Left lung (tissue), 10 donors: ENCODE measurements around the gene ZBTB8A. TPM values are rescaled to one million over a fixed set of nuclear protein-coding genes. Genes with fewer than 3 reads are reported as not detected.

Experiments used
- ATAC-seq: fragments of 200-7000 bp; cut with Tn5 transposase; one replicate; pipeline ENCODE4 v1.9.1; 2020; ENCODE audit warnings: moderate library complexity
- DNase-seq, 4 donors: peaks; one replicate each; pipeline ENCODE4 v3.0.0-alpha.2; 2013 to 2020
- H3K27ac ChIP-seq, 2 donors: fragments of 200-600 bp; sonication (generic) in 1 of 2; one replicate each; pipeline versions ENCODE4 v1.5.0 to v1.8.0; 2020 to 2021
- H3K27me3 ChIP-seq, 2 donors: fragments of 200-600 bp; sonication (generic) in 1 of 2; one replicate each; pipeline versions ENCODE4 v1.5.0 to v1.8.0; 2020 to 2021
- H3K36me3 ChIP-seq, 2 donors: fragments of 200-600 bp; sonication (generic) in 1 of 2; one replicate each; pipeline versions ENCODE4 v1.5.0 to v1.8.0; 2020 to 2021
- H3K4me1 ChIP-seq, 2 donors: fragments of 200-600 bp; one replicate each; pipeline ENCODE4 v1.8.0; 2021
- H3K4me3 ChIP-seq, 2 donors: fragments of 200-600 bp; sonication (generic) in 1 of 2; one replicate each; pipeline versions ENCODE4 v1.5.0 to v1.8.0; 2020 to 2021; ENCODE audit warnings: mild to moderate bottlenecking in 1 of 2
- H3K9me3 ChIP-seq, 2 donors: fragments of 200-600 bp; sonication (generic) in 1 of 2; one replicate each; pipeline versions ENCODE4 v1.5.0 to v1.8.0; 2020 to 2021
- intact Hi-C, 2 donors: fragments of 100-400 bp; cut with DNase I; formaldehyde crosslinking; loops; one replicate each; pipeline versions ENCODE4 v1.11.2 to v1.14.2; 2022
- polyA plus RNA-seq, 6 donors: library from polyadenylated mRNA; unstranded; fragments of 120-200 nt; gene quantifications; one replicate each; pipeline ENCODE4 v1.2.1, GENCODE V29; 2013; ENCODE audit not compliant: insufficient read length in 6 of 6
- total RNA-seq, 2 donors: library from RNA; stranded (reverse); fragmentation: NEBNext Ultra II Directional; extraction: Animal tissue kit (Norgen Biotek cat#: 25700); gene quantifications; one replicate each; pipeline ENCODE4 v1.2.1, GENCODE V29; 2021
- TF ChIP-seq, protein P1 (sequence below), 2 donors: fragments of 200-600 bp; sonication (generic) in 1 of 2; IDR thresholded peaks; one replicate each; pipeline versions ENCODE4 v1.5.0 to v1.8.0; 2021; ENCODE audit warnings: antibody characterized with exemption in 2 of 2
- donor health status: DM: no; HTN: yes; CAD: no.
- donor health status: DM: no; HTN: no; CAD: no.

Gene ZBTB8A
- total and polyA plus RNA-seq, 8 donors, result 8.6 to 17.3 (median 14.4) TPM

DNA sequence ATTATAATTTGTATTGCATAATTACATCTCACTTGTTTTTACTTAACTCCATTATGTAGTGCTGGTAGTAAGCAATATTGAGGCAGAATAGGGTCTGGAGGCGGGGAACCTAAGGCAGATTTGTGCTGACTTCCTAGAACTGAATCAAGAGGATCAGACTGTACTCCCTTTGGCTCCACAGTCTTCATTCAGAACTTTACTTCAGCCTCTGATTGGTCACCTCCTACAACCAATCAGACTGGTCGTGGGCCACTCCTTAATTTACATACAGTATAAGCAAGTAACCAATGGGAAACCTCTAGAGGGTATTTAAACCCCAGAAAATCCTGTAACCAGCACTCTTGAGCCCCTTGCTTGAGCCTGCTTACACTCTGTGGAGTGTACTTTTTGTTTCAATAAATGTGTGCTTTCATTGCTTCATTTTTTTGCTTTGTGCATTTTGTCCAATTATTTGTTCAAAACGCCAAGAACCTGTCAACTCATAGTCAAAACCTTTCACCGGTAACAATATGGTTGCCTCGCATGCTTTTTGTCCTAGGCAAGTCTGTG, 79.5 kb downstream of the ZBTB8A start:
- Histone ChIP-seq H3K27me3 (no peaks in the 10 kb centered on the region), H3K4me3 (no peak overlapping the region), H3K9me3 (no peaks in the 10 kb centered on the region), H3K4me1 (no peaks in the 10 kb centered on the region), H3K27ac (no peak overlapping the region), H3K36me3 (peaks cover 0 to 26% of the 10 kb centered on the region in 2 donors)
- intact Hi-C loops, result no loop called here
- ATAC-seq (no peak), DNase-seq (no peak)
- TF ChIP-seq, protein P1, sequence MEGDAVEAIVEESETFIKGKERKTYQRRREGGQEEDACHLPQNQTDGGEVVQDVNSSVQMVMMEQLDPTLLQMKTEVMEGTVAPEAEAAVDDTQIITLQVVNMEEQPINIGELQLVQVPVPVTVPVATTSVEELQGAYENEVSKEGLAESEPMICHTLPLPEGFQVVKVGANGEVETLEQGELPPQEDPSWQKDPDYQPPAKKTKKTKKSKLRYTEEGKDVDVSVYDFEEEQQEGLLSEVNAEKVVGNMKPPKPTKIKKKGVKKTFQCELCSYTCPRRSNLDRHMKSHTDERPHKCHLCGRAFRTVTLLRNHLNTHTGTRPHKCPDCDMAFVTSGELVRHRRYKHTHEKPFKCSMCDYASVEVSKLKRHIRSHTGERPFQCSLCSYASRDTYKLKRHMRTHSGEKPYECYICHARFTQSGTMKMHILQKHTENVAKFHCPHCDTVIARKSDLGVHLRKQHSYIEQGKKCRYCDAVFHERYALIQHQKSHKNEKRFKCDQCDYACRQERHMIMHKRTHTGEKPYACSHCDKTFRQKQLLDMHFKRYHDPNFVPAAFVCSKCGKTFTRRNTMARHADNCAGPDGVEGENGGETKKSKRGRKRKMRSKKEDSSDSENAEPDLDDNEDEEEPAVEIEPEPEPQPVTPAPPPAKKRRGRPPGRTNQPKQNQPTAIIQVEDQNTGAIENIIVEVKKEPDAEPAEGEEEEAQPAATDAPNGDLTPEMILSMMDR (IDR thresholded peaks at IDR 0.05), result no peak

DNA sequence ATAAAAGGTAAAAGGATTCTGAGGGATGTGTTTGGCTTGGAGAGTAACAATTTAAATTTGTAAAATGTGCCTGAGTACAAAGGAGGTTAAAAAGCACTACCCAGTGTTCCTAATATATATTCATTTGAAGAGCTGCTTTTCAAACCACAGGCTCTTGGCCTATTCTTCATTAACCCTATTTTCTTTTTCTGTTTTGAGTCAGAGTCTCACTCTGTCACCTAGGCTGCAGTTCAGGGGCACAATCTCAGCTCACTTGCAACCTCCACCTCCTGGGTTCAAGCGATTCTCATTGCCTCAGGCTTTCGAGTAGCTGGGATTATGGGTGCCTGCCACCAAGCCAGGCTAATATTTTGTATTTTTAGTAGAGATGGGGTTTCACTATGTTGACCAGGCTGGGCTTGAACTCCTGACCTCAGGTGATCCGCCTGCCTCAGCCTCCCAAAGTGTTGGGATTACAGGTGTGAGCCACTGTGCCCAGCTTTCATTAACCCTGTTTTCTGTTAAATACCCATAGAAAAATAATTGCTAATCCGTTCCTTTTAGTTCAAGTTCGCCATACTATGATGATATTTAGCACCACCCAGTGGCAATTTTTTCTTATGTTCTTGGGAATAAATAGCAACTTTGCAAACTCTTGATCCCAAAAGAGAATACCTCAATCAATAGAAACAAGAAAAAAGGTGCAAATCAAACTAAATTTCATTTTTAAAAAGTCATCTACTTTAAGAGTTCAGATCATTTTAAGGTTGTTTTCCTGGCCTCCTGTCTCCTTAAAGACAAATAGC, 80.7 kb downstream of the ZBTB8A start:
- H3K36me3 ChIP-seq, result peaks cover 0 to 26% of the 10 kb centered on the region in 2 donors
- TF ChIP-seq, protein P1 (IDR thresholded peaks at IDR 0.05), result no peak
- ATAC-seq, result no peak
- peak in 2 of 4 donors; percentile 6 to 28 for DNase-seq
- H3K4me1 ChIP-seq, result peaks cover 0 to 4% of the 10 kb centered on the region in 2 donors
- intact Hi-C loops, result no loop called here
- no peaks in the 10 kb centered on the region for H3K27me3 ChIP-seq
- no peaks in the 10 kb centered on the region for H3K9me3 ChIP-seq
- no peak overlapping the region for H3K27ac ChIP-seq
- H3K4me3 ChIP-seq, result no peak overlapping the region

DNA sequence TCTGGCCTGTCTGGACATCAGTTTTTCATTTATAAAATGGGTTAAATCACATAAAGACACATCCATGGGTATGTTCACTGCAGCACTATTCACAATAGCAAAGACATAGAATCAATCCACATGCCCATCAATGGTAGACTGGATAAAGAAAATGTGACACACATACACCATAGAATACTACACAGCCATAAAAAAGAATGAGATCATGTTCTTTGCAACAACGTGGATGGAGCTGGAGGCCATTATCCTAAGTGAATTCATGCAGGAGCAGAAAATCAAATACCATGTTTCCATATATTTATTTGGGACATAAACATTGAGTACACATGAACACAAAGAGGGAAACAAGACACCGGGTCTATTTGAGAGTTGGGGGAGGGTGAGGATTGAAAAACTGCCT, 83.0 kb downstream of the ZBTB8A start:
- H3K36me3 ChIP-seq, result peaks cover 0 to 47% of the 10 kb centered on the region in 2 donors
- intact Hi-C loops, result no loop called here
- H3K4me3 ChIP-seq, result no peak overlapping the region
- H3K27ac ChIP-seq, result no peak overlapping the region
- ATAC-seq (no peak), DNase-seq (no peak)
- H3K27me3 ChIP-seq, result no peaks in the 10 kb centered on the region
- H3K4me1 ChIP-seq, result peaks cover 0 to 4% of the 10 kb centered on the region in 2 donors
- TF ChIP-seq, protein P1 (IDR thresholded peaks at IDR 0.05), result no peak
- no peaks in the 10 kb centered on the region for H3K9me3 ChIP-seq

DNA sequence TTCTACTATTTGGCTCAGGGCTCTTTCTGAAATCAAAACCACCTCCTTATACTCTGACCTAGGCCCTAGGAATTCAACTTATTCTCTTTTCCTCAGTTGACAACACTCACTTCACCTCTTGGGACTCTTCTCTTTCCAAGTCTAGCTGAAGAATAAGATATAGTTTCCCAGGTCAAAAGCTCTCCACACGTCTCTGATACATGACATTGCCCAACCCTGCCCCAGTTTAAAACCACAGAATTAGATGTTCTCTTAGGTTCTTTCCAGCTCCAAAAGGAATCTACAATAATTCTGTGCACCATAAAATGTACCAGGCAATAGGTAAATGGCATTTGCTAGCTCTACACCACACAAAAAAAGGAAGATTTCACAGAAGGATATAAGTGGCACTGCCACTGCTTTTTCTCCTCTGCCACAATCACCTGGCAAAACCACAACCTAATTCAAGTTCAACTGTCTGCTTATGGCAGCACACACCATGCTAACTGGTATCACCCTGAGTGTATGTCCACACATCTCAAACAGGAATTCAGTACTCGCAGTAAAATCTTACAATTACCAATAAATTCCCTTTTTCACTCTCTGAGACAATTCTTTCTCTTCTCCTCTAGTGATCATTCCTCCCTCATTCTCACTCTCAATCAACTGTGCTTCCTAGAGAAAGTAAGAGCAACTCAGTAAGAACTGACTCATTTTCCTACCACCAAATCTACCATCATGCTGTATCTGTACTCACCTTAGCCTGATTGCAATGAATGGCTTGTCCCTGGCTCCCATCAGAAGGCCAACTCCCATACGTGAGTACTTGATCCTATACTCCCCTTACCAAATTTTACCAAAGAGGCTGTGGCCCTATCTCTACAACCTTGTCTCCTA, 83.8 kb downstream of the ZBTB8A start:
- no peak for ATAC-seq
- peaks cover 0 to 4% of the 10 kb centered on the region in 2 donors for H3K4me1 ChIP-seq
- H3K36me3 ChIP-seq, result peaks cover 0 to 56% of the 10 kb centered on the region in 2 donors
- TF ChIP-seq, protein P1 (IDR thresholded peaks at IDR 0.05), result no peak
- no peak overlapping the region for H3K27ac ChIP-seq
- H3K27me3 ChIP-seq, result no peaks in the 10 kb centered on the region
- no peak for DNase-seq
- intact Hi-C loops, result no loop called here
- no peaks in the 10 kb centered on the region for H3K9me3 ChIP-seq
- no peak overlapping the region for H3K4me3 ChIP-seq

DNA sequence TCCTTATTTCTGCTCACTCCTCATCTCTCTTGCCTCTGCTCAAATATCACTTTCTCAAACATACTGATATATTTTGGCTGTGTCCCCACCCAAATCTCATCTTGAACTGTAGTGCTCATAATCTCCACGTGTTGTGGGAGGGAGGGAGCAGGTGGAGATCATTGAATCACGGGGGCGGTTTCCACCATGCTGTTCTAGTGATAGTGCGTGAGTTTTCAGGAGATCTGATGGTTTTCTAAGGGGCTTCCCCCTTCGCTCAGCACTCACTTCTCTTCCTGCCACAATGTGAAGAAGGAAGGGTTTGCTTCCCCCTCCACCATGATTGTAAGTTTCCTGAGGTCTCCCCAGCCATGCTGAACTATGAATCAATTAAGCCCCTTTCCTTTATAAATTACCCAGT, 84.5 kb downstream of the ZBTB8A start:
- intact Hi-C loops, result no loop called here
- TF ChIP-seq, protein P1 (IDR thresholded peaks at IDR 0.05), result no peak
- ATAC-seq, result no peak

More for the DNA sequence above, 84.5 kb downstream of the ZBTB8A start:
- H3K4me3 ChIP-seq, result no peak overlapping the region
- H3K36me3 ChIP-seq, result peaks cover 0 to 58% of the 10 kb centered on the region in 2 donors
- H3K9me3 ChIP-seq, result no peaks in the 10 kb centered on the region
- DNase-seq, result no peak
- no peak overlapping the region for H3K27ac ChIP-seq
- H3K4me1 ChIP-seq, result peaks cover 0 to 4% of the 10 kb centered on the region in 2 donors
- no peaks in the 10 kb centered on the region for H3K27me3 ChIP-seq
